Progenitor cell of endocrine pancreas (in vitro differentiated cells): ENCODE results near the gene EVL. TPM values are rescaled to one million over a fixed set of nuclear protein-coding genes. Genes with fewer than 3 reads are reported as not detected.

Experiments used
- DNase-seq: peaks from one replicate; pipeline ENCODE4 v3.0.0; 2021; ENCODE audit warnings: low spot score; ENCODE audit not compliant: unreplicated experiment
- H3K27ac Mint-ChIP-seq: 2 replicates; pipeline ENCODE4 v1.8.0; 2021; ENCODE audit warnings: mild to moderate bottlenecking, moderate library complexity, mixed read lengths
- H3K27me3 Mint-ChIP-seq: 2 replicates; pipeline ENCODE4 v1.8.0; 2021; ENCODE audit warnings: mixed read lengths
- H3K36me3 Mint-ChIP-seq: 2 replicates; pipeline ENCODE4 v1.8.0; 2022; ENCODE audit warnings: mixed read lengths; ENCODE audit not compliant: insufficient read depth
- H3K4me1 Mint-ChIP-seq: 2 replicates; pipeline ENCODE4 v1.8.0; 2021; ENCODE audit warnings: low read depth, mixed read lengths
- H3K4me3 Mint-ChIP-seq: 2 replicates; pipeline ENCODE4 v1.8.0; 2021; ENCODE audit warnings: low read depth, mild to moderate bottlenecking, moderate library complexity, mixed read lengths
- H3K9me3 Mint-ChIP-seq: 2 replicates; pipeline ENCODE4 v1.8.0; 2021; ENCODE audit warnings: low read depth, mixed read lengths
- CTCF ChIP-seq: fragments of 200-600 bp; sonication (generic); IDR thresholded peaks from one replicate; pipeline ENCODE4 v1.5.0; 2021; ENCODE audit warnings: antibody characterized with exemption, mild to moderate bottlenecking; ENCODE audit not compliant: unreplicated experiment
- total RNA-seq: library from RNA; stranded (reverse); gene quantifications from 2 replicates; pipeline ENCODE4 v1.2.1, GENCODE V29; 2021

The EVL gene
- total RNA-seq, 1 donor from 2014 or later = 207 TPM

GRCh38 chr14:100131181-100131580 lies 66.0 kb downstream of the EVL start:
- no peak overlapping the region for H3K4me3 Mint-ChIP-seq
- no peak for TF ChIP-seq CTCF
- peaks cover 11% of the 10 kb centered on the region for H3K36me3 Mint-ChIP-seq
- H3K27me3 Mint-ChIP-seq = no peaks in the 10 kb centered on the region
- no peaks in the 10 kb centered on the region for H3K9me3 Mint-ChIP-seq
- peak overlapping the region; percentile 84 for H3K27ac Mint-ChIP-seq
- peaks cover 9% of the 10 kb centered on the region for H3K4me1 Mint-ChIP-seq
- no peak for DNase-seq

- H3K9me3 Mint-ChIP-seq = no peaks in the 10 kb centered on the region
- no peak for TF ChIP-seq CTCF
- no peaks in the 10 kb centered on the region for H3K27me3 Mint-ChIP-seq
- peaks cover 11% of the 10 kb centered on the region for H3K36me3 Mint-ChIP-seq
- no peak for DNase-seq
- H3K4me1 Mint-ChIP-seq = peaks cover 9% of the 10 kb centered on the region
- H3K27ac Mint-ChIP-seq = no peak overlapping the region
- H3K4me3 Mint-ChIP-seq = no peak overlapping the region
Observed at GRCh38 chr14:100132161-100132902, 67.1 kb downstream of the EVL start.

GRCh38 chr14:100132903-100133510 lies 67.8 kb downstream of the EVL start:
- H3K27me3 Mint-ChIP-seq = no peaks in the 10 kb centered on the region
- peaks cover 11% of the 10 kb centered on the region for H3K36me3 Mint-ChIP-seq
- peaks cover 9% of the 10 kb centered on the region for H3K4me1 Mint-ChIP-seq
- TF ChIP-seq CTCF = no peak
- H3K9me3 Mint-ChIP-seq = no peaks in the 10 kb centered on the region
- H3K4me3 Mint-ChIP-seq = no peak overlapping the region
- H3K27ac Mint-ChIP-seq = no peak overlapping the region
- no peak for DNase-seq

GRCh38 chr14:100134586-100134985 lies 69.4 kb downstream of the EVL start:
- Mint-ChIP-seq H3K9me3 (no peaks in the 10 kb centered on the region), H3K36me3 (peaks cover 13% of the 10 kb centered on the region), H3K4me1 (peaks cover 11% of the 10 kb centered on the region), H3K27me3 (no peaks in the 10 kb centered on the region), H3K27ac (peak overlapping the region; percentile 52), H3K4me3 (no peak overlapping the region)
- DNase-seq = no peak
- no peak for TF ChIP-seq CTCF

GRCh38 chr14:100135073-100135472 lies 69.9 kb downstream of the EVL start:
- DNase-seq = no peak
- H3K27ac Mint-ChIP-seq = no peak overlapping the region
- H3K9me3 Mint-ChIP-seq = no peaks in the 10 kb centered on the region
- H3K27me3 Mint-ChIP-seq = no peaks in the 10 kb centered on the region
- H3K4me1 Mint-ChIP-seq = peaks cover 12% of the 10 kb centered on the region
- H3K36me3 Mint-ChIP-seq = peaks cover 15% of the 10 kb centered on the region
- no peak for TF ChIP-seq CTCF
- no peak overlapping the region for H3K4me3 Mint-ChIP-seq
